Activated CD4-positive, alpha-beta T cell treated with anti-CD3 and anti-CD28 coated beads, Interleukin-2, amount 10 ng/mL, durations not matched to agents 24 days and 14 days (primary cell): ENCODE data around the gene GIMD1. TPM values are rescaled to one million over a fixed set of nuclear protein-coding genes. Genes with fewer than 3 reads are reported as not detected.
A peak's percentile ranks its signal among the peaks of the same experiment; 100 is the strongest.
"Not testable (repeated sequence)": the region's sequence is repeated elsewhere in the genome, so short reads cannot be mapped to it uniquely, and the experiment has no call there.

ENCODE experiments used
- DNase-seq: peaks from one replicate; pipeline ENCODE4 v3.0.0; 2022
- H3K27ac Mint-ChIP-seq: one replicate; pipeline ENCODE4 v1.8.0; 2022; ENCODE audit warnings: mild to moderate bottlenecking, mixed read lengths
- H3K27me3 Mint-ChIP-seq: one replicate; pipeline ENCODE4 v1.8.0; 2022; ENCODE audit warnings: mixed read lengths
- H3K36me3 Mint-ChIP-seq: one replicate; pipeline ENCODE4 v1.8.0; 2022; ENCODE audit warnings: low read depth, mild to moderate bottlenecking, mixed read lengths
- H3K4me1 Mint-ChIP-seq: one replicate; pipeline ENCODE4 v1.8.0; 2021; ENCODE audit warnings: mixed read lengths
- H3K4me3 Mint-ChIP-seq: one replicate; pipeline ENCODE4 v1.8.0; 2022; ENCODE audit warnings: mild to moderate bottlenecking, moderate library complexity, mixed read lengths
- H3K9me3 Mint-ChIP-seq: one replicate; pipeline ENCODE4 v1.8.0; 2021; ENCODE audit warnings: mixed read lengths
- intact Hi-C: fragments of 100-400 bp; cut with micrococcal nuclease; formaldehyde crosslinking; loops from one replicate; pipeline ENCODE4 v1.15.1; 2023
- total RNA-seq: library from RNA; stranded (reverse); gene quantifications from 2 replicates; pipeline ENCODE4 v1.2.3, GENCODE V29; 2022

Gene GIMD1
- total RNA-seq, 1 donor from 2014 or later: not detected

- Mint-ChIP-seq H3K4me1 (peaks cover 14% of the 10 kb centered on the region), H3K36me3 (peaks cover 73% of the 10 kb centered on the region), H3K27me3 (no peaks in the 10 kb centered on the region), H3K27ac (no peak overlapping the region), H3K9me3 (peaks cover 14% of the 10 kb centered on the region), H3K4me3 (no peak overlapping the region)
- DNase-seq: no peak
- intact Hi-C loops: no loop called here
Observed at GRCh38 chr4:106338671-106339070, 29.9 kb downstream of the GIMD1 start.

GRCh38 chr4:106337916-106338315 is 30.7 kb downstream of the GIMD1 start:
- no peak for DNase-seq
- Mint-ChIP-seq H3K27me3 (no peaks in the 10 kb centered on the region), H3K4me1 (peaks cover 14% of the 10 kb centered on the region), H3K36me3 (peaks cover 77% of the 10 kb centered on the region), H3K9me3 (peaks cover 14% of the 10 kb centered on the region), H3K4me3 (no peak overlapping the region), H3K27ac (no peak overlapping the region)
- intact Hi-C loops: no loop called here

- Mint-ChIP-seq H3K9me3 (peaks cover 14% of the 10 kb centered on the region), H3K27me3 (no peaks in the 10 kb centered on the region), H3K27ac (no peak overlapping the region), H3K4me1 (peaks cover 14% of the 10 kb centered on the region), H3K36me3 (peaks cover 78% of the 10 kb centered on the region), H3K4me3 (no peak overlapping the region)
- DNase-seq: no peak
- intact Hi-C loops: no loop called here
Observed at GRCh38 chr4:106336618-106337017, 32.0 kb downstream of the GIMD1 start.

GRCh38 chr4:106334741-106335470 is 33.7 kb downstream of the GIMD1 start:
- no peak for DNase-seq
- no peak overlapping the region for H3K4me3 Mint-ChIP-seq
- no peaks in the 10 kb centered on the region for H3K27me3 Mint-ChIP-seq
- H3K36me3 Mint-ChIP-seq: peaks cover 73% of the 10 kb centered on the region
- H3K27ac Mint-ChIP-seq: peak overlapping the region; percentile 2
- H3K4me1 Mint-ChIP-seq: peaks cover 2% of the 10 kb centered on the region
- peaks cover 14% of the 10 kb centered on the region for H3K9me3 Mint-ChIP-seq
- intact Hi-C loops: no loop called here

GRCh38 chr4:106333186-106333585 is 35.4 kb downstream of the GIMD1 start:
- Mint-ChIP-seq H3K4me1 (no peaks in the 10 kb centered on the region), H3K27ac (no peak overlapping the region), H3K4me3 (no peak overlapping the region), H3K27me3 (no peaks in the 10 kb centered on the region), H3K36me3 (peaks cover 69% of the 10 kb centered on the region), H3K9me3 (peaks cover 10% of the 10 kb centered on the region)
- no peak for DNase-seq
- intact Hi-C loops: no loop called here

GRCh38 chr4:106329041-106329618 is 39.4 kb downstream of the GIMD1 start:
- H3K4me3 Mint-ChIP-seq: no peak overlapping the region
- DNase-seq: peak; percentile 63
- no peaks in the 10 kb centered on the region for H3K9me3 Mint-ChIP-seq
- peaks cover 55% of the 10 kb centered on the region for H3K36me3 Mint-ChIP-seq
- no peaks in the 10 kb centered on the region for H3K27me3 Mint-ChIP-seq
- peaks cover 2% of the 10 kb centered on the region for H3K4me1 Mint-ChIP-seq
- intact Hi-C loops: no loop called here
- no peak overlapping the region for H3K27ac Mint-ChIP-seq

- H3K36me3 Mint-ChIP-seq: peaks cover 39% of the 10 kb centered on the region
- H3K27ac Mint-ChIP-seq: no peak overlapping the region
- H3K27me3 Mint-ChIP-seq: no peaks in the 10 kb centered on the region
- intact Hi-C loops: no loop called here
- peaks cover 5% of the 10 kb centered on the region for H3K4me1 Mint-ChIP-seq
- H3K9me3 Mint-ChIP-seq: no peaks in the 10 kb centered on the region
- H3K4me3 Mint-ChIP-seq: no peak overlapping the region
- DNase-seq: no peak
Observed at GRCh38 chr4:106325800-106326199, 42.8 kb downstream of the GIMD1 start.

- peaks cover 3% of the 10 kb centered on the region for H3K9me3 Mint-ChIP-seq
- peaks cover 33% of the 10 kb centered on the region for H3K36me3 Mint-ChIP-seq
- DNase-seq: no peak
- no peaks in the 10 kb centered on the region for H3K27me3 Mint-ChIP-seq
- intact Hi-C loops: no loop called here
- no peak overlapping the region for H3K4me3 Mint-ChIP-seq
- H3K27ac Mint-ChIP-seq: no peak overlapping the region
- peaks cover 14% of the 10 kb centered on the region for H3K4me1 Mint-ChIP-seq
Observed at GRCh38 chr4:106323119-106323518, 45.5 kb downstream of the GIMD1 start.

GRCh38 chr4:106321814-106322213 is 46.8 kb downstream of the GIMD1 start:
- H3K4me1 Mint-ChIP-seq: peaks cover 12% of the 10 kb centered on the region
- H3K36me3 Mint-ChIP-seq: peaks cover 23% of the 10 kb centered on the region
- H3K27ac Mint-ChIP-seq, intact Hi-C loops, H3K9me3 Mint-ChIP-seq, H3K4me3 Mint-ChIP-seq, DNase-seq, H3K27me3 Mint-ChIP-seq: not testable (repeated sequence)

GRCh38 chr4:106321168-106321567 is 47.4 kb downstream of the GIMD1 start:
- peaks cover 12% of the 10 kb centered on the region for H3K4me1 Mint-ChIP-seq
- intact Hi-C loops, H3K27me3 Mint-ChIP-seq, DNase-seq, H3K27ac Mint-ChIP-seq, H3K4me3 Mint-ChIP-seq, H3K9me3 Mint-ChIP-seq: not testable (repeated sequence)
- peaks cover 20% of the 10 kb centered on the region for H3K36me3 Mint-ChIP-seq

- H3K36me3 Mint-ChIP-seq: peaks cover 19% of the 10 kb centered on the region
- H3K27ac Mint-ChIP-seq: no peak overlapping the region
- H3K4me3 Mint-ChIP-seq: no peak overlapping the region
- DNase-seq: no peak
- H3K9me3 Mint-ChIP-seq: peaks cover 3% of the 10 kb centered on the region
- H3K4me1 Mint-ChIP-seq: peaks cover 12% of the 10 kb centered on the region
- intact Hi-C loops: no loop called here
- no peaks in the 10 kb centered on the region for H3K27me3 Mint-ChIP-seq
Observed at GRCh38 chr4:106320235-106320634, 48.3 kb downstream of the GIMD1 start.

GRCh38 chr4:106318511-106318910 is 50.1 kb downstream of the GIMD1 start:
- Mint-ChIP-seq H3K36me3 (peaks cover 17% of the 10 kb centered on the region), H3K4me1 (peaks cover 20% of the 10 kb centered on the region), H3K4me3 (no peak overlapping the region), H3K27me3 (no peaks in the 10 kb centered on the region), H3K9me3 (peaks cover 3% of the 10 kb centered on the region), H3K27ac (no peak overlapping the region)
- no peak for DNase-seq
- intact Hi-C loops: loop anchor here (5.0 kb wide), 3 partner anchors 611 to 1404 kb away; partner anchors contain the start of genes GSTCD, INTS12, PAPSS1 and PPA2

GRCh38 chr4:106317815-106318214 is 50.8 kb downstream of the GIMD1 start:
- Mint-ChIP-seq H3K4me1 (peaks cover 25% of the 10 kb centered on the region), H3K36me3 (peaks cover 17% of the 10 kb centered on the region), H3K4me3 (no peak overlapping the region), H3K27me3 (no peaks in the 10 kb centered on the region), H3K9me3 (peaks cover 3% of the 10 kb centered on the region), H3K27ac (no peak overlapping the region)
- intact Hi-C loops: loop anchor here (5.0 kb wide), 3 partner anchors 611 to 1404 kb away; partner anchors contain the start of genes GSTCD, INTS12, PAPSS1 and PPA2
- no peak for DNase-seq

- Mint-ChIP-seq H3K4me3 (no peak overlapping the region), H3K36me3 (peaks cover 18% of the 10 kb centered on the region), H3K27ac (no peak overlapping the region), H3K9me3 (peaks cover 3% of the 10 kb centered on the region), H3K4me1 (peaks cover 24% of the 10 kb centered on the region), H3K27me3 (no peaks in the 10 kb centered on the region)
- intact Hi-C loops: loop anchor here (5.0 kb wide), 3 partner anchors 610 to 1405 kb away; partner anchors contain the start of genes GSTCD, INTS12, PAPSS1 and PPA2
- peak; percentile 64 for DNase-seq
Observed at GRCh38 chr4:106316773-106317409, 51.7 kb downstream of the GIMD1 start.
